Measurements from ENCODE around the gene ERO1B. TPM values are rescaled to one million over a fixed set of nuclear protein-coding genes. Genes with fewer than 3 reads are reported as not detected.
"Not testable (repeated sequence)": the region's sequence is repeated elsewhere in the genome, so short reads cannot be mapped to it uniquely, and the experiment has no call there.

Gene ERO1B
- total RNA-seq, 2 donors from 2014 or later: 5.0 to 7.6 TPM

GRCh38 chr1:236315518-236315917 is 33.8 kb upstream of the ERO1B start:
- no peaks in the 10 kb centered on the region for H3K9me3 ChIP-seq
- no peak overlapping the region for H3K4me3 ChIP-seq
- H3K4me1 ChIP-seq: no peaks in the 10 kb centered on the region
- no peaks in the 10 kb centered on the region for H3K36me3 ChIP-seq
- no peak for DNase-seq (ENCODE audit: low spot score)
- no peak overlapping the region for H3K27ac ChIP-seq
- TF ChIP-seq, protein P1, sequence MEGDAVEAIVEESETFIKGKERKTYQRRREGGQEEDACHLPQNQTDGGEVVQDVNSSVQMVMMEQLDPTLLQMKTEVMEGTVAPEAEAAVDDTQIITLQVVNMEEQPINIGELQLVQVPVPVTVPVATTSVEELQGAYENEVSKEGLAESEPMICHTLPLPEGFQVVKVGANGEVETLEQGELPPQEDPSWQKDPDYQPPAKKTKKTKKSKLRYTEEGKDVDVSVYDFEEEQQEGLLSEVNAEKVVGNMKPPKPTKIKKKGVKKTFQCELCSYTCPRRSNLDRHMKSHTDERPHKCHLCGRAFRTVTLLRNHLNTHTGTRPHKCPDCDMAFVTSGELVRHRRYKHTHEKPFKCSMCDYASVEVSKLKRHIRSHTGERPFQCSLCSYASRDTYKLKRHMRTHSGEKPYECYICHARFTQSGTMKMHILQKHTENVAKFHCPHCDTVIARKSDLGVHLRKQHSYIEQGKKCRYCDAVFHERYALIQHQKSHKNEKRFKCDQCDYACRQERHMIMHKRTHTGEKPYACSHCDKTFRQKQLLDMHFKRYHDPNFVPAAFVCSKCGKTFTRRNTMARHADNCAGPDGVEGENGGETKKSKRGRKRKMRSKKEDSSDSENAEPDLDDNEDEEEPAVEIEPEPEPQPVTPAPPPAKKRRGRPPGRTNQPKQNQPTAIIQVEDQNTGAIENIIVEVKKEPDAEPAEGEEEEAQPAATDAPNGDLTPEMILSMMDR (IDR thresholded peaks at IDR 0.05): no peak
- no peaks in the 10 kb centered on the region for H3K27me3 ChIP-seq

GRCh38 chr1:236315092-236315491 is 33.3 kb upstream of the ERO1B start:
- Histone ChIP-seq H3K9me3 (no peaks in the 10 kb centered on the region), H3K27me3 (no peaks in the 10 kb centered on the region), H3K4me3 (no peak overlapping the region), H3K27ac (no peak overlapping the region), H3K36me3 (no peaks in the 10 kb centered on the region), H3K4me1 (no peaks in the 10 kb centered on the region)
- TF ChIP-seq, protein P1 (IDR thresholded peaks at IDR 0.05): no peak
- no peak for DNase-seq (ENCODE audit: low spot score)

- H3K9me3 ChIP-seq; H3K4me3 ChIP-seq; H3K27me3 ChIP-seq; DNase-seq (ENCODE audit: low spot score); H3K4me1 ChIP-seq; H3K27ac ChIP-seq; H3K36me3 ChIP-seq: not testable (repeated sequence)
These were observed 32.3 kb upstream of the ERO1B start for GRCh38 chr1:236314050-236314449.

DNA sequence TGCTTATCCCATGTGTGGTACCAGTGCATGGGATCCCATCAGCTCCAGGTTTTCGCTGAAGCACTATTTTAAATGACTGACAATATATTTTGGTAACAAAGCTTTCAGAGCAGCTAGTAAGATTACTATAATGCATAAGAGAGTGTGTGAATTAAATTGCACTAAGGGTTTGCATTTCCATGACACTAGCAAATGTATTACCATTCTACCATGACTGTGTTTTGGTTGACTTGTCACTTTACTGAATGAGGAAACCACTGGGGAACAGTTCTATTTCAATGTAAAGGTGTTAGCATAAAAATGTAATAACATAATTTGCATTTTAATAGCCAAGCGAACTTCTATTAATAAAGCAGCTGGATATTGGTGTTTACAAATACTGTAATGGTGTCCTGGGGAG is 31.7 kb upstream of the ERO1B start:
- Histone ChIP-seq H3K4me3 (no peak overlapping the region), H3K4me1 (no peaks in the 10 kb centered on the region), H3K27ac (no peak overlapping the region)

GRCh38 chr1:236311040-236311439 is 29.3 kb upstream of the ERO1B start:
- DNase-seq (ENCODE audit: low spot score): no peak
- H3K36me3 ChIP-seq: no peaks in the 10 kb centered on the region
- no peak overlapping the region for H3K27ac ChIP-seq
- H3K4me3 ChIP-seq: no peak overlapping the region
- H3K27me3 ChIP-seq: no peaks in the 10 kb centered on the region
- no peaks in the 10 kb centered on the region for H3K4me1 ChIP-seq
- TF ChIP-seq, protein P1 (IDR thresholded peaks at IDR 0.05): no peak
- no peaks in the 10 kb centered on the region for H3K9me3 ChIP-seq

More for the DNA sequence above, 31.7 kb upstream of the ERO1B start:
- H3K27me3 ChIP-seq: no peaks in the 10 kb centered on the region
- no peaks in the 10 kb centered on the region for H3K9me3 ChIP-seq
- no peaks in the 10 kb centered on the region for H3K36me3 ChIP-seq
- no peak for DNase-seq (ENCODE audit: low spot score)
- TF ChIP-seq, protein P1 (IDR thresholded peaks at IDR 0.05): no peak

- no peaks in the 10 kb centered on the region for H3K4me1 ChIP-seq
- no peaks in the 10 kb centered on the region for H3K9me3 ChIP-seq
- H3K27ac ChIP-seq: no peak overlapping the region
- no peaks in the 10 kb centered on the region for H3K27me3 ChIP-seq
- TF ChIP-seq, protein P1 (IDR thresholded peaks at IDR 0.05): no peak
- H3K36me3 ChIP-seq: no peaks in the 10 kb centered on the region
- no peak for DNase-seq (ENCODE audit: low spot score)
- no peak overlapping the region for H3K4me3 ChIP-seq
These were observed 27.1 kb upstream of the ERO1B start for GRCh38 chr1:236308827-236309226.
